GM18951 (cell line): ENCODE measurements around the gene FAF1.

Source experiments
- POLR2A ChIP-seq: IDR thresholded peaks from 4 replicates; pipeline ENCODE4 v1.6.1; 2011; ENCODE audit warnings: mild to moderate bottlenecking; ENCODE audit not compliant: insufficient read length, insufficient read depth; ENCODE audit errors: extremely low read depth
- in situ Hi-C: fragments of 300-500 bp; cut with MboI; formaldehyde crosslinking; loops from one replicate; pipeline ENCODE4 v1.12.0; 2022; ENCODE audit warnings: low sequenced_read_pairs, mixed read lengths, inconsistent platforms; ENCODE audit not compliant: unreplicated experiment

The FAF1 gene

GRCh38 chr1:50700214-50700613, 259.9 kb downstream of the FAF1 start:
- in situ Hi-C loops = no loop called here

GRCh38 chr1:50699795-50700194, 260.3 kb downstream of the FAF1 start:
- in situ Hi-C loops = no loop called here
- no peak for TF ChIP-seq POLR2A

More at GRCh38 chr1:50700214-50700613, 259.9 kb downstream of the FAF1 start:
- no peak for TF ChIP-seq POLR2A

GRCh38 chr1:50697440-50698421, 262.3 kb downstream of the FAF1 start:
- in situ Hi-C loops = no loop called here
- TF ChIP-seq POLR2A = no peak

- in situ Hi-C loops = no loop called here
- TF ChIP-seq POLR2A = no peak
Measured at GRCh38 chr1:50693829-50694228, 266.2 kb downstream of the FAF1 start.

- TF ChIP-seq POLR2A = no peak
- in situ Hi-C loops = no loop called here
Measured at GRCh38 chr1:50684185-50684584, 275.9 kb downstream of the FAF1 start.

GRCh38 chr1:50681931-50682330, 278.1 kb downstream of the FAF1 start:
- in situ Hi-C loops = no loop called here
- TF ChIP-seq POLR2A = no peak

DNA sequence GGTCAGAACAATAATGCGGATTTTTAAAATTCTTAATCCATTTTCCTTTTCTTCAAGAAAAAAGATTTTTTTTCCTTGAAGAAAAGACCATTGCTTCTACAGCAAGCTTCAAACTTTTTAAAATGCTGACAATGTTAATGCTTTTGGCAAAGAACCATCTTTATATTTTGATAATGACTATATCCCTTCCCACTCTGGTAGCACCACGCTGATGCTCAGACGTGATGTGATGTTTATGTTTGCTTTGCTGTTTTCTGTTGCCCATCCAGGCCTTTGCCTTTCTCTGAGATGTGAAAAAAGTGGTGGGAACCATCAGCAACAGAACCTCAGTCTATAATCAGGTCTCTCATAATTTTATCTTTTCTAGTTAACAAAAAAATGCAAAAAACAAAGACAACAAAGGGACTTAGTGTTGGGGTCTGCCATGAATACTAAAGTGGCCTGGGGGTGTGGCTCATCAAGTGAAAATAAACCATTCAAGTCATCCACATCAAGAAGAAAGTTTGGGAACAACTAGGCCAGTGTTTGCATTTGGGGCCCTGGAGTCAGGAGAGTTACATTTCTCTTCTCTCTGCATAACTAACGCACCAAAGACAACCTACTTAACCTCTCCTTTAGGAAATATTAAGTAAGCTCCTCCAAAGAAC, 292.2 kb downstream of the FAF1 start:
- in situ Hi-C loops = no loop called here
- no peak for TF ChIP-seq POLR2A

- no peak for TF ChIP-seq POLR2A
- in situ Hi-C loops = no loop called here
Measured at GRCh38 chr1:50667272-50667671, 292.8 kb downstream of the FAF1 start.

DNA sequence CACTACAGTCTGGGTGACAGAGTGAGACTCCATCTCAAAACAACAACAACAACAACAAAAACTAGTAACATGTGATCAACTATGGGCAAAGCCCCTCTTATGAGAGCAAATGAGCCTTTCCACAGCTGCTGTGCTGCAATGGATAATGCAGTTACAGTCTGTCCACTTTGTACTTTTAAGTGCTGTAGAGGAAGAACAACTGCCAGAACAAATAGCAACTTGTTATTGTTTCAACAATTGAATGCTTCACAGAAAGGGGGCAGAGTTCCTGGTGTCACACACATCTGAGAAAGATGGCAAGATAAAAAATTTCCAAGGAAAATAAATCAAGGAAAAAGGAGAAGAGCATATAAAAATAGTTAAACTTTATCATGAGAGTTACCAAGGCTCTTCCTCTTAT, 293.2 kb downstream of the FAF1 start:
- in situ Hi-C loops = no loop called here
- no peak for TF ChIP-seq POLR2A

DNA sequence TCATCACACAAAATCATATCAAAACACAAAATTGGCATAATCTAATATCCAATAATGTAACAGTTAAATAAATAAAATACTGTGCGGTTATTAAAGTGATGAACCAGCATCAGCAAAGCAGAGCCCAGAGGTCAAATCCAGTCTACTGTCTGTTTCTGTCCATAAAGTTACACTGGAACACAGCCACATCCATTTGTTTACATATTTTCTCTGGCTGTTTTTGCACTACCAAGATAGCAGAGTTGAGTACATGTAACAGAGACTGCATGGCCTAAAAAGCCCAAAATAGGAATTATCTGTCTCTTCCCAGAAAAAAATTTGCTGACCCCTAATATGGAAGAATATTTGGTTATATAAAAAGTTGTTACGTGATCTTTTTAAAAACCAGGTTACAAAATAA, 294.7 kb downstream of the FAF1 start:
- TF ChIP-seq POLR2A = no peak
- in situ Hi-C loops = no loop called here

- TF ChIP-seq POLR2A = no peak
- in situ Hi-C loops = no loop called here
Measured at GRCh38 chr1:50661626-50662025, 298.4 kb downstream of the FAF1 start.

DNA sequence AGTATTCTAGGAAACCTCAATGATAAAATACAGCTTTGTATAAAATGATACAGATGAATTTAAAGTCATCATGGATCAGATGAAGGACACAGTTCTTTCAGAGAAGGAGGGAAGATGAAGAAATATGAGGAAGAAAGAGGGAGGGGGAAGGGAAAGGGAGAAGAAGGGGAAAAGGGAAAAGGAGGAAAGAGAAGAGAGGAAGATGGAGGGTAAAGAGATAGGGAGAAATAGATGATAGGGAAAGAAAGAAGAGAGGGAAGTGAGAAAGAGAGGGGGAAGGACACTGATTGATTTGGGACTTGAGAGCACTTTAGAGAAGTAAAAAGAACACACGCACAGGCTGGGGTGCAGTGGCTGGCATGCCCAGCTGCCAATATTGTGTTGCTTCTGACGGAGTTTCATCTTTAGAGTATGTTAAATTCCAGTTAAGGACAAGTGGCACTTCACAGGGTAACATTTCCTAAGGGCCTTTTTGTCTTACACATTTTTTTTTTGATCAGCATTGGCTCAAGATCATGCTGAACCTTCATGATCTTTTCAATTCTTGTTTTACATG, 300.9 kb downstream of the FAF1 start:
- in situ Hi-C loops = no loop called here
- TF ChIP-seq POLR2A = no peak

DNA sequence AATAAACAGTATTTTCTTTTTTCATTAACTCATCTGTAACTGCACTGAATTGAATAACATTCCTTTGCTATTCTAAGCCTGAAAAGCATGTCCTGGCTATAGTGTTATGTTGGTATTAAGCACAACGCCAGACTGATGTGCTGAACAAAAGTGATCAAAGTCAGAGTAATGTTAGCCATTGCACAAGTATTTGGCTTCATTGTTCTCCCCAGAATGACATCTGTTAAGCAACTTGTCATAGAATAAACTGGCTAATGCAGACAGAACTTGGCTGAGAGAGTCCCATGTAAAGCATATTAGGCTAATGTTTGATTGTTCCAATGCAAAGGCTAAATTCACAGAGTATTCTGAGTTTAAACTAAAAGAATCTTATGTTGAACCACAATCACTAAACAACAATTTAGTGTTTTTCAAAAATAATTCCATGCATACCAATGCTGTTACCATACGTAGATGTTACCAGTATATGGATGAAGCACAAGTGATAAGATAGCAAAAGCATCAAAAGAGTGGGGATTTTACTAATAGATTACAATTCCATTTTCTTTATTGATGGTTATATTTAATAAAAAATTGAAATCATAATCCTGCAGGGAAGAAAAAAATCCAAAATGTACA, 301.5 kb downstream of the FAF1 start:
- TF ChIP-seq POLR2A = no peak
- in situ Hi-C loops = no loop called here
